ENCODE results near the gene RLF. TPM values are rescaled to one million over a fixed set of nuclear protein-coding genes. Genes with fewer than 3 reads are reported as not detected.

RLF gene, protein sequence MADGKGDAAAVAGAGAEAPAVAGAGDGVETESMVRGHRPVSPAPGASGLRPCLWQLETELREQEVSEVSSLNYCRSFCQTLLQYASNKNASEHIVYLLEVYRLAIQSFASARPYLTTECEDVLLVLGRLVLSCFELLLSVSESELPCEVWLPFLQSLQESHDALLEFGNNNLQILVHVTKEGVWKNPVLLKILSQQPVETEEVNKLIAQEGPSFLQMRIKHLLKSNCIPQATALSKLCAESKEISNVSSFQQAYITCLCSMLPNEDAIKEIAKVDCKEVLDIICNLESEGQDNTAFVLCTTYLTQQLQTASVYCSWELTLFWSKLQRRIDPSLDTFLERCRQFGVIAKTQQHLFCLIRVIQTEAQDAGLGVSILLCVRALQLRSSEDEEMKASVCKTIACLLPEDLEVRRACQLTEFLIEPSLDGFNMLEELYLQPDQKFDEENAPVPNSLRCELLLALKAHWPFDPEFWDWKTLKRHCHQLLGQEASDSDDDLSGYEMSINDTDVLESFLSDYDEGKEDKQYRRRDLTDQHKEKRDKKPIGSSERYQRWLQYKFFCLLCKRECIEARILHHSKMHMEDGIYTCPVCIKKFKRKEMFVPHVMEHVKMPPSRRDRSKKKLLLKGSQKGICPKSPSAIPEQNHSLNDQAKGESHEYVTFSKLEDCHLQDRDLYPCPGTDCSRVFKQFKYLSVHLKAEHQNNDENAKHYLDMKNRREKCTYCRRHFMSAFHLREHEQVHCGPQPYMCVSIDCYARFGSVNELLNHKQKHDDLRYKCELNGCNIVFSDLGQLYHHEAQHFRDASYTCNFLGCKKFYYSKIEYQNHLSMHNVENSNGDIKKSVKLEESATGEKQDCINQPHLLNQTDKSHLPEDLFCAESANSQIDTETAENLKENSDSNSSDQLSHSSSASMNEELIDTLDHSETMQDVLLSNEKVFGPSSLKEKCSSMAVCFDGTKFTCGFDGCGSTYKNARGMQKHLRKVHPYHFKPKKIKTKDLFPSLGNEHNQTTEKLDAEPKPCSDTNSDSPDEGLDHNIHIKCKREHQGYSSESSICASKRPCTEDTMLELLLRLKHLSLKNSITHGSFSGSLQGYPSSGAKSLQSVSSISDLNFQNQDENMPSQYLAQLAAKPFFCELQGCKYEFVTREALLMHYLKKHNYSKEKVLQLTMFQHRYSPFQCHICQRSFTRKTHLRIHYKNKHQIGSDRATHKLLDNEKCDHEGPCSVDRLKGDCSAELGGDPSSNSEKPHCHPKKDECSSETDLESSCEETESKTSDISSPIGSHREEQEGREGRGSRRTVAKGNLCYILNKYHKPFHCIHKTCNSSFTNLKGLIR (N-terminal part only)
- total RNA-seq (2021; fragmentation: NEBNext Ultra II Directional; extraction: Animal tissue kit (Norgen Biotek cat#: 25700)) (16.9 and 18.0 TPM in 2 replicates), polyA plus RNA-seq (2011; rRNA removed) (2.4 and 4.2 TPM in 2 replicates), polyA minus RNA-seq (2011; rRNA and poly(A)+ RNA removed) (16.6 and 24.7 TPM in 2 replicates)
- polyA plus RNA-seq (2011; cell fraction: cytosol; rRNA removed): 5.4 TPM
- polyA plus RNA-seq (2011; cell fraction: nucleus; rRNA removed): 4.0 TPM
- 7.0 to 11.1 TPM (median 8.4 TPM) in 4 replicates for polyA plus RNA-seq (2012, experiment 1 of 2)
- polyA plus RNA-seq (2012, experiment 2 of 2): 0.52 TPM
- polyA plus RNA-seq (2013, experiment 1 of 2): 9.5 TPM
- polyA plus RNA-seq (2013, experiment 2 of 2): 9.4 TPM
- 11.4 TPM for polyA minus RNA-seq (2011; cell fraction: cytosol; rRNA and poly(A)+ RNA removed)
- 17.0 TPM for polyA minus RNA-seq (2011; cell fraction: nucleus; rRNA and poly(A)+ RNA removed)
- long read RNA-seq, experiment 1, full-length matches to known transcripts: 2 of 16 reads
- long read RNA-seq, experiment 1, partial matches to known transcripts: 0 of 16 reads
- long read RNA-seq, experiment 1, other reads (novel, unspliced or antisense): 14 of 16 reads
- long read RNA-seq, experiment 2, full-length matches to known transcripts: 2 of 3 reads
- long read RNA-seq, experiment 2, partial matches to known transcripts: 0 of 3 reads
- long read RNA-seq, experiment 2, other reads (novel, unspliced or antisense): 1 of 3 reads

DNA sequence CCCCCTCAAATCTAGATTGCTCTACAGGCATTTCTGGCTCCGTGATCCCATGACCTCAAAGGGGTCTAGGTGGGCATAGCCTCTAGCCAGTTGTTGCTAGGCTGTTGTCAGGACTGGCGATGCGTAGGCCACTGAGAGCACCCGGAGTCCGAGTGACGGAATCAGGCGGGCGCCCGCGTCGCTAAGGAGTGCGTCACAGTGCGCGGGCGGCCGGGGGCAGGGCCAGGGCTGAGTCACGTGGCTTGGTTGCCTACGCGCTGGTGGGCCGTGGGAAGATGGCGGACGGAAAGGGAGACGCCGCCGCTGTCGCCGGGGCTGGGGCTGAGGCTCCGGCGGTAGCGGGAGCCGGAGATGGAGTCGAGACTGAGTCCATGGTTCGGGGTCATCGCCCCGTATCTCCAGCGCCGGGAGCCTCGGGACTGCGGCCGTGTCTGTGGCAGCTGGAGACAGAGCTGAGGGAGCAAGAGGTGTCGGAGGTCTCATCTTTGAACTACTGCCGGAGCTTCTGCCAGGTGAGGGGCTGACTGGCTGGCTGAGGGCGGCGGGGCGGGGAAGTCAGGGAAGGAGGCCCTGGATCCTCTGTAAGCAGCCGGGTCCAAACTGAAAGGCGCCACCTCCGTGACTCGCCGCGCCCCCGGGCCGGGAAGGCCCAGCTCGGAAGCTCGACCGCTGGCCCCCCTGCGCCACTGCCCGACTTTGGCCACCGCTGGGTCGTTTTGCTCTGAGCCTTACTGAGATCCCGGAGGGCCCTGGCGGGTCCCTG, at the start of gene RLF:
Gene RLF (plus strand): TSS at position 263 of the 763 bp plus-strand sequence. CDS start 13 bp downstream, at position 276.
- Histone ChIP-seq H2BK120ac (replicated peaks; ENCODE audit: low read depth, low read length) (no peak within 1 kb of the TSS), H3K18ac (ENCODE audit: extremely low read depth, low read length) (peak within 1 kb of the TSS; percentile 25; the same call in 1 of the 2 replicates), H3K79me2 (ENCODE audit: control insufficient read depth in 1 of 2, insufficient read depth in 2 of 2, low read length in 2 of 2) (peaks cover 34 to 51% of the 10 kb centered on the region in 2 experiments), H3K4me1 (replicated peaks in 1 of 4; ENCODE audit: control insufficient read depth in 3 of 4, insufficient read depth in 4 of 4, low read length in 3 of 4) (peaks cover 0 to 4% (median 2%) of the 10 kb centered on the region in 4 experiments; a peak in 4 of 7 replicates), H3K79me1 (ENCODE audit: low read depth, low read length) (0 out of 2 replicates have a peak, but pooled peaks cover 4% of the 10 kb centered on the region), H4K91ac (replicated peaks; ENCODE audit: insufficient read length, low read length) (no peak within 1 kb of the TSS), H2BK12ac (ENCODE audit: low read depth, low read length) (peak within 1 kb of the TSS; percentile 85; the same call in 1 of the 2 replicates), H3K56ac (replicated peaks; ENCODE audit: insufficient read length, low read depth, low read length) (peak within 1 kb of the TSS; percentile 84), H3K4ac (replicated peaks; ENCODE audit: insufficient read length, low read depth, low read length) (no peak within 1 kb of the TSS), H4K8ac (ENCODE audit: extremely low read depth, insufficient read depth, low read length) (peak within 1 kb of the TSS; percentile 95; the same call in 1 of the 2 replicates), H2BK5ac (ENCODE audit: low read depth, low read length) (peak within 1 kb of the TSS; percentile 90), H4K20me1 (replicated peaks in 1 of 2; ENCODE audit: control insufficient read depth in 1 of 2, insufficient read depth in 2 of 2, low read length in 2 of 2) (peaks cover 10 to 12% of the 10 kb centered on the region in 2 experiments), H3K9ac (replicated peaks in 1 of 4; ENCODE audit: extremely low read depth in 1 of 4, low read depth in 3 of 4, low read length in 3 of 4) (peak within 1 kb of the TSS; percentile 81 to 94 (median 92)), H2AK5ac (ENCODE audit: low read depth, low read length) (no peak within 1 kb of the TSS), H3K23me2 (ENCODE audit: low read depth, low read length) (peaks cover 5% of the 10 kb centered on the region), H2BK20ac (ENCODE audit: low read length) (no peak within 1 kb of the TSS), H3K36me3 (ENCODE audit: control insufficient read depth in 2 of 4, insufficient read depth in 4 of 4, low read length in 3 of 4) (no peaks in the 10 kb centered on the region), H3K23ac (ENCODE audit: insufficient read length) (no peak within 1 kb of the TSS), H3K4me3 (ENCODE audit: extremely low read depth in 1 of 4, insufficient read depth in 2 of 4, low read depth in 3 of 4, low read length in 4 of 4) (peak within 1 kb of the TSS; percentile 78 to 99 (median 95)), H3K4me2 (ENCODE audit: insufficient read depth in 1 of 2, low read depth in 2 of 2, low read length in 2 of 2) (peak within 1 kb of the TSS; percentile 54 to 95), H2BK15ac (ENCODE audit: low read length) (no peak within 1 kb of the TSS), H3K27me3 (replicated peaks in 1 of 4; ENCODE audit: control insufficient read depth in 3 of 4, extremely low read depth in 1 of 4, insufficient read depth in 3 of 4, low read length in 3 of 4) (no peaks in the 10 kb centered on the region), H3K27ac (ENCODE audit: low read depth, low read length) (peak within 1 kb of the TSS; percentile 92), H3K9me3 (ENCODE audit: insufficient read depth in 2 of 2, low read depth in 1 of 2, low read length in 1 of 2) (no peaks in the 10 kb centered on the region), H3K14ac (ENCODE audit: insufficient read length) (no peak within 1 kb of the TSS), H2AFZ (ENCODE audit: low read length) (peak within 1 kb of the TSS; percentile 99), H4K5ac (ENCODE audit: insufficient read length, low read depth, low read length) (peak within 1 kb of the TSS; percentile 69)
- 1% methylated on average over 34 of the region's 62 CpGs; no CpG with 5 or more reads in 1 of the 2 experiments for WGBS, 2 experiments (ENCODE audit: extremely low coverage in 1 of 2, insufficient coverage in 1 of 2, insufficient read length in 1 of 2, insufficient replicate concordance in 2 of 2, low coverage in 1 of 2, low lambda C conversion rate in 2 of 2, missing lambda C conversion rate in 1 of 2)
- CTCF ChIA-PET (ENCODE audit: partially characterized antibody): interaction anchor here (0.6 to 3.8 kb wide), 5 partner anchors 8 to 247 kb away, joined by 3 to 19 read pairs (median 3); no protein-coding TSS in a partner anchor
- peak; percentile 65 for FAIRE-seq
- POLR2A ChIA-PET (ENCODE audit: partially characterized antibody): interaction anchor here (0.7 to 2.2 kb wide), 8 partner anchors 9 to 266 kb away, joined by 3 to 6 read pairs (median 4); partner anchors contain the start of gene ZMPSTE24
- DNase-seq (ENCODE audit: low read depth in 1 of 2, low spot score in 2 of 2): peak; percentile 73 to 97
- TF ChIP-seq KDM5A (IDR thresholded peaks at IDR 0.05; ENCODE audit: low read length) (peak; percentile 77), FOSL1 (IDR thresholded peaks at IDR 0.05; ENCODE audit: insufficient read depth, low read depth, low read length) (no peak)
